ENCODE results near the gene FGG.

The FGG gene

GRCh38 chr4:154612472-154613414 is at the start of gene FGG:
FGG (minus strand) TSS chr4:154612656; CDS start chr4:154612609, 47 bp downstream.
- DNase-seq (ENCODE audit: low spot score) = peak; percentile 45

- peak; percentile 20 for DNase-seq (ENCODE audit: low spot score)
Measured at GRCh38 chr4:154660052-154660451, 47.6 kb upstream of the FGG start.

- DNase-seq (ENCODE audit: low spot score) = no peak
Measured at GRCh38 chr4:154658680-154659405, 46.4 kb upstream of the FGG start.

GRCh38 chr4:154643493-154643892 is 31.0 kb upstream of the FGG start:
- DNase-seq (ENCODE audit: low spot score) = no peak

- no peak for DNase-seq (ENCODE audit: low spot score)
Measured at GRCh38 chr4:154642373-154643009, 30.0 kb upstream of the FGG start.

GRCh38 chr4:154640999-154641398 is 28.5 kb upstream of the FGG start:
- no peak for DNase-seq (ENCODE audit: low spot score)

- DNase-seq (ENCODE audit: low spot score) = no peak
Measured at GRCh38 chr4:154634058-154634457, 21.6 kb upstream of the FGG start.

- DNase-seq (ENCODE audit: low spot score) = no peak
Measured at GRCh38 chr4:154631828-154632227, 19.4 kb upstream of the FGG start.

GRCh38 chr4:154630324-154630723 is 17.9 kb upstream of the FGG start:
- no peak for DNase-seq (ENCODE audit: low spot score)

- peak; percentile 78 for DNase-seq (ENCODE audit: low spot score)
Measured at GRCh38 chr4:154626793-154627484, 14.5 kb upstream of the FGG start.

- DNase-seq (ENCODE audit: low spot score) = no peak
Measured at GRCh38 chr4:154625971-154626370, 13.5 kb upstream of the FGG start.

- no peak for DNase-seq (ENCODE audit: low spot score)
Measured at GRCh38 chr4:154623995-154624394, 11.5 kb upstream of the FGG start.

GRCh38 chr4:154623436-154623835 is 11.0 kb upstream of the FGG start:
- no peak for DNase-seq (ENCODE audit: low spot score)

GRCh38 chr4:154622598-154622997 is 10.1 kb upstream of the FGG start:
- peak; percentile 59 for DNase-seq (ENCODE audit: low spot score)

- no peak for DNase-seq (ENCODE audit: low spot score)
Measured at GRCh38 chr4:154620111-154620510, 7.7 kb upstream of the FGG start.

GRCh38 chr4:154618708-154619315 is 6.4 kb upstream of the FGG start:
- DNase-seq (ENCODE audit: low spot score) = peak; percentile 47

- DNase-seq (ENCODE audit: low spot score) = peak; percentile 37
Measured at GRCh38 chr4:154617820-154618317, 5.4 kb upstream of the FGG start.

GRCh38 chr4:154616731-154617130 is 4.3 kb upstream of the FGG start:
- no peak for DNase-seq (ENCODE audit: low spot score)

- no peak for DNase-seq (ENCODE audit: low spot score)
Measured at GRCh38 chr4:154616287-154616686, 3.8 kb upstream of the FGG start.

GRCh38 chr4:154615211-154615610 is 2.8 kb upstream of the FGG start:
- no peak for DNase-seq (ENCODE audit: low spot score)

- DNase-seq (ENCODE audit: low spot score) = no peak
Measured at GRCh38 chr4:154614306-154614705, 1.9 kb upstream of the FGG start.
